Measurements from ENCODE around the gene HK1. TPM values are rescaled to one million over a fixed set of nuclear protein-coding genes. Genes with fewer than 3 reads are reported as not detected.
A peak's percentile ranks its signal among the peaks of the same experiment; 100 is the strongest.

The HK1 gene
- total RNA-seq, 1 experiment from 2014 or later = 140 TPM

- H3K4me1 ChIP-seq (replicated peaks; ENCODE audit: insufficient read depth) = peaks cover 28% of the 10 kb centered on the region
- peaks cover 82% of the 10 kb centered on the region for H3K79me2 ChIP-seq (ENCODE audit: low read depth)
- H3K27me3 ChIP-seq (ENCODE audit: insufficient read depth, low read depth) = no peaks in the 10 kb centered on the region
- peaks cover 51% of the 10 kb centered on the region for H3F3A ChIP-seq (ENCODE audit: insufficient read depth, low read depth)
- peak overlapping the region; percentile 37; the same call in 1 of the 2 replicates for H3K27ac ChIP-seq
- H3K9me3 ChIP-seq (ENCODE audit: insufficient read depth, low read depth) = no peaks in the 10 kb centered on the region
- no TSS peak for BruUV-seq (replicated peaks)
- peaks cover 26% of the 10 kb centered on the region for H3K36me3 ChIP-seq (ENCODE audit: low read depth)
- H3K4me2 ChIP-seq = peak overlapping the region; percentile 76
- ChIA-PET CTCF (interaction anchor here (1.5 kb wide), 1 partner anchor 155 kb away, joined by 9 read pairs; no protein-coding TSS in a partner anchor), POLR2A (ENCODE audit: unreplicated experiment) (no interaction called here)
- no peak overlapping the region for H3K4me3 ChIP-seq
- no peak overlapping the region for H2AFZ ChIP-seq
- TF ChIP-seq EZH2 (IDR thresholded peaks at IDR 0.05; ENCODE audit: low read depth) = no peak
- peak; percentile 98 for TF ChIP-seq CTCF (conservative IDR thresholded peaks at IDR 0.05)
- H4K20me1 ChIP-seq (ENCODE audit: insufficient read depth) = peaks cover 29% of the 10 kb centered on the region
- DNase-seq = peak; percentile 62 to 90
- intact Hi-C loops (cut with micrococcal nuclease; ENCODE audit: unreplicated experiment) = loop anchor here (1.0 to 5.0 kb wide), 5 partner anchors 95 to 401 kb away; no protein-coding TSS in a partner anchor
- H3K9me2 ChIP-seq (ENCODE audit: insufficient read depth) = no peaks in the 10 kb centered on the region
Measured at GRCh38 chr10:69237528-69238159, 40.7 kb upstream of the HK1 start.

GRCh38 chr10:69239136-69239535 lies 39.2 kb upstream of the HK1 start:
- CTCF ChIA-PET = interaction anchor here (0.6 to 1.5 kb wide), 5 partner anchors 46 to 248 kb away, joined by 3 to 20 read pairs (median 8); no protein-coding TSS in a partner anchor
- Histone ChIP-seq H3K27me3 (ENCODE audit: insufficient read depth, low read depth) (no peaks in the 10 kb centered on the region), H3K4me2 (no peak overlapping the region)

GRCh38 chr10:69239816-69240434 lies 38.4 kb upstream of the HK1 start:
- intact Hi-C loops (cut with micrococcal nuclease; ENCODE audit: unreplicated experiment) = loop anchor here (5.0 kb wide), 2 partner anchors 167 to 233 kb away; no protein-coding TSS in a partner anchor
- TF ChIP-seq CTCF (conservative IDR thresholded peaks at IDR 0.05) (no peak), EZH2 (IDR thresholded peaks at IDR 0.05; ENCODE audit: low read depth) (no peak)
- no peaks in the 10 kb centered on the region for H3K9me3 ChIP-seq (ENCODE audit: insufficient read depth, low read depth)
- H3K4me3 ChIP-seq = no peak overlapping the region
- H3K4me2 ChIP-seq = no peak overlapping the region
- H3K79me2 ChIP-seq (ENCODE audit: low read depth) = peaks cover 60% of the 10 kb centered on the region
- H4K20me1 ChIP-seq (ENCODE audit: insufficient read depth) = peaks cover 45% of the 10 kb centered on the region
- H3K27ac ChIP-seq = no peak overlapping the region
- H3F3A ChIP-seq (ENCODE audit: insufficient read depth, low read depth) = peaks cover 48% of the 10 kb centered on the region
- H3K9me2 ChIP-seq (ENCODE audit: insufficient read depth) = no peaks in the 10 kb centered on the region
- ChIA-PET POLR2A (ENCODE audit: unreplicated experiment) (no interaction called here), CTCF (no interaction called here)
- no peaks in the 10 kb centered on the region for H3K27me3 ChIP-seq (ENCODE audit: insufficient read depth, low read depth)
- no peak for DNase-seq
- H2AFZ ChIP-seq = no peak overlapping the region
- BruUV-seq (replicated peaks) = no TSS peak
- peaks cover 18% of the 10 kb centered on the region for H3K4me1 ChIP-seq (replicated peaks; ENCODE audit: insufficient read depth)
- peaks cover 46% of the 10 kb centered on the region for H3K36me3 ChIP-seq (ENCODE audit: low read depth)

More at GRCh38 chr10:69239136-69239535, 39.2 kb upstream of the HK1 start:
- TF ChIP-seq CTCF (conservative IDR thresholded peaks at IDR 0.05) (no peak), EZH2 (IDR thresholded peaks at IDR 0.05; ENCODE audit: low read depth) (no peak)
- Histone ChIP-seq H3F3A (ENCODE audit: insufficient read depth, low read depth) (peaks cover 48% of the 10 kb centered on the region), H4K20me1 (ENCODE audit: insufficient read depth) (peaks cover 39% of the 10 kb centered on the region), H3K79me2 (ENCODE audit: low read depth) (peaks cover 67% of the 10 kb centered on the region), H3K4me3 (no peak overlapping the region), H3K4me1 (replicated peaks; ENCODE audit: insufficient read depth) (peaks cover 26% of the 10 kb centered on the region), H3K9me2 (ENCODE audit: insufficient read depth) (no peaks in the 10 kb centered on the region), H3K27ac (no peak overlapping the region), H3K9me3 (ENCODE audit: insufficient read depth, low read depth) (no peaks in the 10 kb centered on the region), H3K36me3 (ENCODE audit: low read depth) (peaks cover 41% of the 10 kb centered on the region), H2AFZ (no peak overlapping the region)
- intact Hi-C loops (cut with micrococcal nuclease; ENCODE audit: unreplicated experiment) = loop anchor here (5.0 kb wide), 2 partner anchors 168 to 232 kb away; no protein-coding TSS in a partner anchor
- no TSS peak for BruUV-seq (replicated peaks)
- no peak for DNase-seq
- POLR2A ChIA-PET (ENCODE audit: unreplicated experiment) = no interaction called here
